ENCODE results near the gene CALN1. TPM values are rescaled to one million over a fixed set of nuclear protein-coding genes. Genes with fewer than 3 reads are reported as not detected.

Gene CALN1
- not detected in 2 replicates for total RNA-seq

DNA sequence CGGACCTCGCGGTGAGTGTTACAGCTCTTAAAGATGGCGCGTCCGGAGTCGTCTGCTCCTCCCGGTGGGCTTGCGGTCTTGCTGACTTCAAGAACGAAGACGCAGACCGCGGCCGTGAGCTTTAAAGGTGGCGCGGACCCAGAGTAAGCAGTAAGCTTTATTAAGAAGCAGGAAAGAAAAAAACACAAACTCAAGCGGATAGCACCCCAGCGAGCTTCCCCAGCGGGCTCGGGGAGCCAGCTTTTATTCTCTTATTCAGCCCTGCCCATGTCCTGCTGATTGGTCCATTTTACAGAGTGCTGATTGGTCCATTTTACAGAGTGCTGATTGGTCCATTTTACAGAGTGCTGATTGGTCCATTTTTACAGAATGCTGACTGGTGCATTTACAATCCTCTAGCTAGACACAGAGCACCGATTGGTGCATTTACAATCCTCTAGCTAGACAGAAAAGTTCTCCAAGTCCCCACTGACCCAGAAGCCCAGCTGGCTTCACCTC is at the start of gene CALN1:
Gene CALN1, minus strand, starts transcription at position 218 of the 498 bp plus-strand sequence.

